ENCODE data around the gene CD247.

CD247 gene

GRCh38 chr1:167488786-167489185 is 29.5 kb downstream of the CD247 start:
- no peak for TF ChIP-seq CTCF (IDR thresholded peaks at IDR 0.05; ENCODE audit: borderline replicate concordance, insufficient read depth, low read depth, low read length)
- no peak overlapping the region for H3K4me3 ChIP-seq (ENCODE audit: low read depth, low read length)

GRCh38 chr1:167487614-167488013 is 30.7 kb downstream of the CD247 start:
- TF ChIP-seq CTCF (IDR thresholded peaks at IDR 0.05; ENCODE audit: borderline replicate concordance, insufficient read depth, low read depth, low read length) = no peak
- no peak overlapping the region for H3K4me3 ChIP-seq (ENCODE audit: low read depth, low read length)

- TF ChIP-seq CTCF (IDR thresholded peaks at IDR 0.05; ENCODE audit: borderline replicate concordance, insufficient read depth, low read depth, low read length) = no peak
- H3K4me3 ChIP-seq (ENCODE audit: low read depth, low read length) = no peak overlapping the region
Observed at GRCh38 chr1:167486090-167486824, 32.1 kb downstream of the CD247 start.

GRCh38 chr1:167484726-167485502 is 33.4 kb downstream of the CD247 start:
- TF ChIP-seq CTCF (IDR thresholded peaks at IDR 0.05; ENCODE audit: borderline replicate concordance, insufficient read depth, low read depth, low read length) = no peak
- H3K4me3 ChIP-seq (ENCODE audit: low read depth, low read length) = no peak overlapping the region

GRCh38 chr1:167483790-167484189 is 34.5 kb downstream of the CD247 start:
- no peak for TF ChIP-seq CTCF (IDR thresholded peaks at IDR 0.05; ENCODE audit: borderline replicate concordance, insufficient read depth, low read depth, low read length)
- H3K4me3 ChIP-seq (ENCODE audit: low read depth, low read length) = no peak overlapping the region

GRCh38 chr1:167482184-167482583 is 36.1 kb downstream of the CD247 start:
- TF ChIP-seq CTCF (IDR thresholded peaks at IDR 0.05; ENCODE audit: borderline replicate concordance, insufficient read depth, low read depth, low read length) = no peak
- no peak overlapping the region for H3K4me3 ChIP-seq (ENCODE audit: low read depth, low read length)

All from GM12875 (cell line).